BJ (cell line): ENCODE results near the gene VAT1L. TPM values are rescaled to one million over a fixed set of nuclear protein-coding genes. Genes with fewer than 3 reads are reported as not detected.

Experiments used
- CTCF ChIA-PET: fragments of 350-600 bp; formaldehyde crosslinking; extraction: SDS; loops from one replicate; lab custom pipeline; 2021; ENCODE audit warnings: antibody characterized with exemption, inconsistent platforms; lab: Yijun Ruan, JAX
- POLR2A ChIA-PET: fragments of 300-600 bp; sonication (Branson Sonifier 250); formaldehyde crosslinking; extraction: SDS; loops from one replicate; lab custom pipeline; 2021; ENCODE audit warnings: antibody characterized with exemption; lab: Charles Lee
- DNase-seq: peaks from one replicate; pipeline ENCODE4 v3.0.0-alpha.2; 2011; ENCODE audit warnings: low read depth
- H3K27me3 ChIP-seq: 2 replicates; pipeline ENCODE4 v1.6.0; 2011; ENCODE audit warnings: low read length; ENCODE audit not compliant: control insufficient read depth, insufficient read depth
- H3K36me3 ChIP-seq: 2 replicates; pipeline ENCODE4 v1.5.1; 2011; ENCODE audit warnings: low read length; ENCODE audit not compliant: control insufficient read depth, insufficient read depth
- H3K4me3 ChIP-seq: 2 replicates; pipeline ENCODE4 v1.5.1; 2011; ENCODE audit warnings: low read depth, mild to moderate bottlenecking, control low read depth, low read length
- polyA plus RNA-seq: library from polyadenylated mRNA; depleted of rRNA; stranded (reverse); fragments of >200 nt; gene quantifications from 2 replicates; pipeline ENCODE4 v1.2.3, GENCODE V29; 2011
- TF ChIP-seq, protein P1 (sequence below): IDR thresholded peaks from 2 replicates; pipeline ENCODE4 v1.5.1; 2011; ENCODE audit warnings: low read depth, mild to moderate bottlenecking, control low read depth, inconsistent platforms, low read length, moderate library complexity; ENCODE audit not compliant: insufficient read depth

Gene VAT1L
- polyA plus RNA-seq, 1 experiment, result 4.7 TPM

DNA sequence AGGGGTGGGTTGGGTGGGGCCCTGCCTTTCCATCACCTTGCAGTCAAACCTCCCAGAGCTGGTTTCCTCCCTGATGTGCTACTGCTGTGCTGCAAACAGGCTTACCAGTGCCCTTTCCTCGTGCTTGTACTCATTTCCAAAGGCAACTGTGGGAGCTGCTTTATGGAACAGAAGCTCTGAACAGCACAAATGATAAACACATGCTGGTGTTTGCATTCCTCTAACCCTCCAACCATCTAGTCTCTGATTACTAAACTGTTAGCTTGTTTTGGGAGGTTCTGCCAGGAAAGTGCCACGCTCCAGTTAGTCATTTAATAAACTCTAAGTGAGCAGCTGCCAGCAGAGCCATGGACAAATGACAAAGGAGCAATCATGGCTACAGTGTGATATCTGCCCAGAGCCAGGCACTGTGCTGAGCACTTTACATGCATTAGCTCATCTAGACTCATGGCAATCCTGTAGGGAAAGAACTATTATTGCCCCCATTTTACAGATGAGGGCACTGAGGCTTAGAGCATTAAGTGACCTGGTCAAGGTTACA lies 110.4 kb downstream of the VAT1L start:
- TF ChIP-seq, protein P1, sequence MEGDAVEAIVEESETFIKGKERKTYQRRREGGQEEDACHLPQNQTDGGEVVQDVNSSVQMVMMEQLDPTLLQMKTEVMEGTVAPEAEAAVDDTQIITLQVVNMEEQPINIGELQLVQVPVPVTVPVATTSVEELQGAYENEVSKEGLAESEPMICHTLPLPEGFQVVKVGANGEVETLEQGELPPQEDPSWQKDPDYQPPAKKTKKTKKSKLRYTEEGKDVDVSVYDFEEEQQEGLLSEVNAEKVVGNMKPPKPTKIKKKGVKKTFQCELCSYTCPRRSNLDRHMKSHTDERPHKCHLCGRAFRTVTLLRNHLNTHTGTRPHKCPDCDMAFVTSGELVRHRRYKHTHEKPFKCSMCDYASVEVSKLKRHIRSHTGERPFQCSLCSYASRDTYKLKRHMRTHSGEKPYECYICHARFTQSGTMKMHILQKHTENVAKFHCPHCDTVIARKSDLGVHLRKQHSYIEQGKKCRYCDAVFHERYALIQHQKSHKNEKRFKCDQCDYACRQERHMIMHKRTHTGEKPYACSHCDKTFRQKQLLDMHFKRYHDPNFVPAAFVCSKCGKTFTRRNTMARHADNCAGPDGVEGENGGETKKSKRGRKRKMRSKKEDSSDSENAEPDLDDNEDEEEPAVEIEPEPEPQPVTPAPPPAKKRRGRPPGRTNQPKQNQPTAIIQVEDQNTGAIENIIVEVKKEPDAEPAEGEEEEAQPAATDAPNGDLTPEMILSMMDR, result no peak
- Histone ChIP-seq H3K36me3 (no peaks in the 10 kb centered on the region), H3K27me3 (no peaks in the 10 kb centered on the region), H3K4me3 (no peak overlapping the region)
- no peak for DNase-seq
- ChIA-PET CTCF (interaction anchor here (0.7 kb wide), 1 partner anchor 32 kb away, joined by 3 read pairs; no protein-coding TSS in a partner anchor), POLR2A (no interaction called here)

DNA sequence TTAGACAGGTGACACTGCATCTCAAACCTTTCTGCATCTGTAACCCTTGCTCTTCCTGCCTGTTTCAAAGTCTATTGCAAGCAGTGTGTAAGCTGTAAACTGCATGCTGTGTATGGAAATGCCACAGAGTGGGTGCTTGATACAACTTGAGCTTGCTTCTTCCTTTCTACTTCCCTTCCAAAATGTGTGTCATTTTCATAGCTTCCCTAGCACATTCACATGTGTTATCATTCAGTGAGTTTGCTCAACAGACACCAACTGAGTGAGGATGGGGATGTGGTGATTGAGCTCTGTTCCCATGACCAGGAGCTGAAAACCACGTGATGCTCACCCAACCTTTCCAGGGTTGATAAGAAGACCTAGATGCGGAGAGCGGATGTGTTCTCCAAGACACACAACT lies 111.1 kb downstream of the VAT1L start:
- DNase-seq, result no peak
- POLR2A ChIA-PET, result no interaction called here
- TF ChIP-seq, protein P1, result no peak
- CTCF ChIA-PET, result no interaction called here
- no peaks in the 10 kb centered on the region for H3K27me3 ChIP-seq
- H3K4me3 ChIP-seq, result no peak overlapping the region
- H3K36me3 ChIP-seq, result no peaks in the 10 kb centered on the region

DNA sequence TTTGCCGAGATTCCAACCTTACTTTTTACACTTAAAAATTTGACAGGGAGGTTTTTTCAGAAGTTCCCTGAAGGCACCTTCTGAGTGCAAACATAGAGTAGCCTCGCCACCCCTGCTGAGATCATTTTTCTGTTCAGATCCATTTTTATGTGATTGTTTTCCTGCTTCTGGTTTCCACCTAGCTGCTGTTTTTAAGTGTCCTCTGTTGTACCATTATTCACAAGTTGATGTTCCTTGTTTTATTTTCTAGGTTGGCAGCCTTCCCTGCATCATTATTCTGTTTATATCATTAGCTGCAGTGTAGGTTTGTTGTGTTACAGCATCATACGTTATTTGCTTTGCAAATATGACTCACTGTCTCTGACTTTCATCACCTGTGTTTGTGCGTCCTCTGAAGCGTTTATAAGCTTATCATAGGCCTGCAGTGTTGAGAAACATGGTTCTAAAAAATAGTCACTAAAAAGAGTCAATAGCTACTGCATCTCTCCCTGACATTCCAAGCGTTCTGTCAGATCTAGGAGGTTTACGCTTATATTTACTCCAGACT lies 117.1 kb downstream of the VAT1L start:
- POLR2A ChIA-PET, result no interaction called here
- CTCF ChIA-PET, result no interaction called here
- TF ChIP-seq, protein P1, result no peak

DNA sequence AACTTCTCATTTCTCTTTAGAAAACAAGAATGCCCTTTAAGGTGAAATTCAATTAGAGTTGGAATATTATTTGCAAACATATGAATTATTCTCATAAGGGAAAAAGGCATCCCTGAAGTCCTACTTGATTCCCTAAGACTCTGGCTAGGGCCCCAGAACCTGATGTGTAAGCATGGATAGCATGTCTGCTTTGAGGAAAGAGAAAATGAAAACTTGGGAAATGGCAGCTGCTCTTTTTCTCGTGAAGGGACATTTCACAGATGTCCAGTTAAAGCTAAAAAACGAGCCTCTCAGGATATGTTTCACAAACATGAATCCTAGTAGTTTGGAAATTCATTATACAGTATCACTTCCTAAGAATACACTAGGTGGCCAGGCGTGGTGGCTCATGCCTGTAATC lies 121.7 kb downstream of the VAT1L start:
- DNase-seq, result no peak
- Histone ChIP-seq H3K27me3 (no peaks in the 10 kb centered on the region), H3K4me3 (no peak overlapping the region), H3K36me3 (no peaks in the 10 kb centered on the region)
- CTCF ChIA-PET, result no interaction called here
- POLR2A ChIA-PET, result no interaction called here
- TF ChIP-seq, protein P1, result no peak

More for the DNA sequence above, 117.1 kb downstream of the VAT1L start:
- no peak for DNase-seq
- no peaks in the 10 kb centered on the region for H3K36me3 ChIP-seq
- H3K27me3 ChIP-seq, result no peaks in the 10 kb centered on the region
- no peak overlapping the region for H3K4me3 ChIP-seq

DNA sequence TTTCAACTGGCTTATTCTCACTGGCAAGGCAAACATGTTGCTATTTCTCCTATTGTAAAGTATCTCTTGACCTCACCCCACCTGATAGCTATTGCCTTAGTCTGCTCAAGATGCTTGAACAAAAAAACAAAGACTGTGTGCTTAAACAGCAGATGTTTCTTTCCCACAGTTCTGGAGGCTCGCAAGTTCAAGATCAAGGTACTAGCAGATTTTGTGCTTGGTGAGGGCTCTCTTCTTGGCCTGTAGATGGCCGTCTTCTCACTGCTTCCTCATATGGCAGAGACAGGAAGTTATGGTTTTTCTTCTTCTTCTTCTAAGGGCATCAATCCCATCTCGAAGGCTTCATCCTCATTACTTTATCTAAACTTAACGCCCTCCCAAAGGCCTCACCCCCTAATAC lies 124.3 kb downstream of the VAT1L start:
- no peak overlapping the region for H3K4me3 ChIP-seq
- ChIA-PET POLR2A (no interaction called here), CTCF (no interaction called here)
- TF ChIP-seq, protein P1, result no peak
- no peak for DNase-seq
- H3K36me3 ChIP-seq, result no peaks in the 10 kb centered on the region
- H3K27me3 ChIP-seq, result no peaks in the 10 kb centered on the region
